Measurements from ENCODE around the gene ATP6V1E1. TPM values are rescaled to one million over a fixed set of nuclear protein-coding genes. Genes with fewer than 3 reads are reported as not detected.
A peak's percentile ranks its signal among the peaks of the same experiment; 100 is the strongest.

The ATP6V1E1 gene
- total and polyA plus RNA-seq, 9 of the 15 experiments (the other 6 are each of a cell fraction or from before 2014, with no cell fraction given) = 122 to 249 (median 179) TPM

DNA sequence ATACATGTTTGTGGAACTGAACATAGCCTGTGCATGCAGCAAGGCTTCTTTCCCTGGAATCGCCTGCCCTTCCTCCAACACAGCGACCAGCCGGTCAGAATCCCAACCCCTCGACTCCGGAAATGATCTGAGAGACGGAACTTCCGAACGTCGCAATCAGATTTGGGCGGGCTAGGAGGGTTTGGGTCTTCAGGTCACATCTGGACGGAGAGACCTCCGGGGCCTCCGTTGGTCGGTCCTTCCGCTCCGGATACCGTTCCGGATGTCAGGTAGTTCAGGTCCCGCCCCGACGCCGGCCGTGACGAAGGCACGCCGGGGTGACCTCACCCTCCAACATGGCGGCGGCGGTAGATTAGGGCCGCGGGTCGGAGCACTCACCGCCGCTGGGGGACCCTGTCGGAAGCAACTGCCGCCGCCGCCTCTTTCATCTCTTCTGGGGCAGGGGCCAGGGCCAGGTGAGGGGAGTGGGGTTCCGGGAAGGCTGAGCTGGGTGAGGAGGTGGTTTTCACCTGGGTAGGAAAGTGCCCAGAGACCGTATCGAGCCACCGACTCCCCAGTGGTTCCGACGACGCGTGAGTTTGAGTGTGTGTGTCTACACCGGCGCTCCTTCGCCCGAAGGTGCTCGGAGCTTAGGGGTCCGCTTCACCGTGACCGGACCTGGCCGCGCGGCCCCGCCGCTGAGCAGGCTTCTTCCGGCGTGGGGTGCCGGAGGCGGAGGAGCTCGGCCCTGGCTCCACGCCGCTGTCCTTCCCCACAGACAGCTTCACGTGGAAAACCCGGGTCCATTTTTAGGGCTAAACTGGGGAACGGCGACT, 10.1 kb upstream of the ATP6V1E1 start, which contains the start of gene BCL2L13 (continued):
- TF ChIP-seq NFXL1 (CRISPR knock-in tag; IDR thresholded peaks at IDR 0.05) (no peak), PYGO2 (tag; IDR thresholded peaks at IDR 0.05) (no peak), SETDB1 (IDR thresholded peaks at IDR 0.05; ENCODE audit: low read length) (no peak), ASH1L (IDR thresholded peaks at IDR 0.05; ENCODE audit: borderline replicate concordance, low read depth, partially characterized antibody) (no peak), CBFB (CRISPR knock-in tag; IDR thresholded peaks at IDR 0.05) (no peak; the same call in 1 of the 2 replicates), CREM (IDR thresholded peaks at IDR 0.05; ENCODE audit: low read depth) (peak; percentile 95), SIX5 (IDR thresholded peaks at IDR 0.05; ENCODE audit: borderline replicate concordance in 1 of 2, insufficient read depth in 1 of 2, low read depth in 1 of 2, low read length in 2 of 2) (no peak), PTRF (tag; IDR thresholded peaks at IDR 0.05) (no peak), NR2C1 (IDR thresholded peaks at IDR 0.05) (peak; percentile 93), NR2C1 (tag; IDR thresholded peaks at IDR 0.05) (peak; percentile 94), ATF7 (IDR thresholded peaks at IDR 0.05) (peak; percentile 98), CREBBP (IDR thresholded peaks at IDR 0.05; ENCODE audit: low read depth, low read length) (no peak), MTA3 (IDR thresholded peaks at IDR 0.05; ENCODE audit: borderline replicate concordance) (peak; percentile 92), MYC (IDR thresholded peaks at IDR 0.05; ENCODE audit: low read depth, low read length) (peak; percentile 77), MYC (CRISPR knock-in tag; IDR thresholded peaks at IDR 0.05; ENCODE audit: borderline replicate concordance, low read depth) (peak; percentile 83), ZNF146 (CRISPR knock-in tag; IDR thresholded peaks at IDR 0.05; ENCODE audit: unreplicated experiment) (no peak), NFYB (IDR thresholded peaks at IDR 0.05; ENCODE audit: extremely low read depth, insufficient read length) (no peak), ELF4 (CRISPR knock-in tag; IDR thresholded peaks at IDR 0.05) (0 out of 2 replicates have a peak, but pooled peaks have one; percentile 54), ZSCAN29 (IDR thresholded peaks at IDR 0.05) (peak; percentile 92)
- TF ChIP-seq, protein P1, sequence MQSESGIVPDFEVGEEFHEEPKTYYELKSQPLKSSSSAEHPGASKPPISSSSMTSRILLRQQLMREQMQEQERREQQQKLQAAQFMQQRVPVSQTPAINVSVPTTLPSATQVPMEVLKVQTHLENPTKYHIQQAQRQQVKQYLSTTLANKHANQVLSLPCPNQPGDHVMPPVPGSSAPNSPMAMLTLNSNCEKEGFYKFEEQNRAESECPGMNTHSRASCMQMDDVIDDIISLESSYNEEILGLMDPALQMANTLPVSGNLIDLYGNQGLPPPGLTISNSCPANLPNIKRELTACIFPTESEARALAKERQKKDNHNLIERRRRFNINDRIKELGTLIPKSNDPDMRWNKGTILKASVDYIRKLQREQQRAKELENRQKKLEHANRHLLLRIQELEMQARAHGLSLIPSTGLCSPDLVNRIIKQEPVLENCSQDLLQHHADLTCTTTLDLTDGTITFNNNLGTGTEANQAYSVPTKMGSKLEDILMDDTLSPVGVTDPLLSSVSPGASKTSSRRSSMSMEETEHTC (IDR thresholded peaks at IDR 0.05) = no peak
- TF ChIP-seq, protein P2, sequence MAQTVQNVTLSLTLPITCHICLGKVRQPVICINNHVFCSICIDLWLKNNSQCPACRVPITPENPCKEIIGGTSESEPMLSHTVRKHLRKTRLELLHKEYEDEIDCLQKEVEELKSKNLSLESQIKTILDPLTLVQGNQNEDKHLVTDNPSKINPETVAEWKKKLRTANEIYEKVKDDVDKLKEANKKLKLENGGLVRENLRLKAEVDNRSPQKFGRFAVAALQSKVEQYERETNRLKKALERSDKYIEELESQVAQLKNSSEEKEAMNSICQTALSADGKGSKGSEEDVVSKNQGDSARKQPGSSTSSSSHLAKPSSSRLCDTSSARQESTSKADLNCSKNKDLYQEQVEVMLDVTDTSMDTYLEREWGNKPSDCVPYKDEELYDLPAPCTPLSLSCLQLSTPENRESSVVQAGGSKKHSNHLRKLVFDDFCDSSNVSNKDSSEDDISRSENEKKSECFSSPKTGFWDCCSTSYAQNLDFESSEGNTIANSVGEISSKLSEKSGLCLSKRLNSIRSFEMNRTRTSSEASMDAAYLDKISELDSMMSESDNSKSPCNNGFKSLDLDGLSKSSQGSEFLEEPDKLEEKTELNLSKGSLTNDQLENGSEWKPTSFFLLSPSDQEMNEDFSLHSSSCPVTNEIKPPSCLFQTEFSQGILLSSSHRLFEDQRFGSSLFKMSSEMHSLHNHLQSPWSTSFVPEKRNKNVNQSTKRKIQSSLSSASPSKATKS (CRISPR knock-in tag; IDR thresholded peaks at IDR 0.05) = no peak
- TF ChIP-seq, protein P3, sequence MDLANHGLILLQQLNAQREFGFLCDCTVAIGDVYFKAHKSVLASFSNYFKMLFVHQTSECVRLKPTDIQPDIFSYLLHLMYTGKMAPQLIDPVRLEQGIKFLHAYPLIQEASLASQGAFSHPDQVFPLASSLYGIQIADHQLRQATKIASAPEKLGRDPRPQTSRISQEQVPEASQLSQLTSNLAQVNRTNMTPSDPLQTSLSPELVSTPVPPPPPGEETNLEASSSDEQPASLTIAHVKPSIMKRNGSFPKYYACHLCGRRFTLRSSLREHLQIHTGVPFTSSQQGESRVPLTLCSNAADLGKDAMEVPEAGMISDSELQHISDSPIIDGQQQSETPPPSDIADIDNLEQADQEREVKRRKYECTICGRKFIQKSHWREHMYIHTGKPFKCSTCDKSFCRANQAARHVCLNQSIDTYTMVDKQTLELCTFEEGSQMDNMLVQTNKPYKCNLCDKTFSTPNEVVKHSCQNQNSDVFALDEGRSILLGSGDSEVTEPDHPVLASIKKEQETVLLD (IDR thresholded peaks at IDR 0.05) = peak; percentile 92
- TF ChIP-seq, protein P4, sequence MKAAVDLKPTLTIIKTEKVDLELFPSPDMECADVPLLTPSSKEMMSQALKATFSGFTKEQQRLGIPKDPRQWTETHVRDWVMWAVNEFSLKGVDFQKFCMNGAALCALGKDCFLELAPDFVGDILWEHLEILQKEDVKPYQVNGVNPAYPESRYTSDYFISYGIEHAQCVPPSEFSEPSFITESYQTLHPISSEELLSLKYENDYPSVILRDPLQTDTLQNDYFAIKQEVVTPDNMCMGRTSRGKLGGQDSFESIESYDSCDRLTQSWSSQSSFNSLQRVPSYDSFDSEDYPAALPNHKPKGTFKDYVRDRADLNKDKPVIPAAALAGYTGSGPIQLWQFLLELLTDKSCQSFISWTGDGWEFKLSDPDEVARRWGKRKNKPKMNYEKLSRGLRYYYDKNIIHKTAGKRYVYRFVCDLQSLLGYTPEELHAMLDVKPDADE (conservative IDR thresholded peaks at IDR 0.05; ENCODE audit: control insufficient read depth, low read depth, low read length) = no peak; the same call in none of the 2 replicates
